WTC11 (cell line): Measurements from ENCODE around the gene DNPH1. TPM values are rescaled to one million over a fixed set of nuclear protein-coding genes. Genes with fewer than 3 reads are reported as not detected.

Experiments
- ATAC-seq: fragments of 200-7000 bp; cut with Tn5 transposase; 2 replicates; pipeline ENCODE4 v1.10.0; 2021; ENCODE audit warnings: mild to moderate bottlenecking, moderate library complexity
- CTCF ChIA-PET: fragments of 300-600 bp; sonication (Branson Sonifier 250); formaldehyde crosslinking; loops from one replicate; lab custom pipeline; 2021; ENCODE audit warnings: antibody characterized with exemption; lab: Charles Lee
- POLR2A ChIA-PET: fragments of 350-600 bp; sonication (Branson Sonifier 250); formaldehyde crosslinking; loops from one replicate; lab custom pipeline; 2021; ENCODE audit warnings: antibody characterized with exemption; lab: Charles Lee
- DNase-seq: peaks from one replicate; pipeline ENCODE4 v3.0.0; 2021; ENCODE audit warnings: low spot score
- H3K27ac Mint-ChIP-seq: 2 replicates; pipeline ENCODE4 v1.8.0; 2021; ENCODE audit warnings: mixed read lengths
- H3K27me3 Mint-ChIP-seq: 2 replicates; pipeline ENCODE4 v1.8.0; 2021; ENCODE audit warnings: low read depth, mild to moderate bottlenecking, moderate library complexity, mixed read lengths
- H3K36me3 Mint-ChIP-seq: 2 replicates; pipeline ENCODE4 v1.8.0; 2021; ENCODE audit warnings: mixed read lengths
- H3K4me1 Mint-ChIP-seq: 2 replicates; pipeline ENCODE4 v1.8.0; 2022; ENCODE audit warnings: mixed read lengths
- H3K4me3 Mint-ChIP-seq: 2 replicates; pipeline ENCODE4 v1.8.0; 2021; ENCODE audit warnings: mild to moderate bottlenecking, moderate library complexity, mixed read lengths
- H3K9me3 Mint-ChIP-seq: 2 replicates; pipeline ENCODE4 v1.8.0; 2021; ENCODE audit warnings: mixed read lengths
- CBFB ChIP-seq: sonication (generic); formaldehyde crosslinking; IDR thresholded peaks from 2 replicates; pipeline ENCODE4 v1.8.1; 2022; ENCODE audit warnings: mild to moderate bottlenecking, low read depth, missing genetic modification reagents
- CREB1 ChIP-seq: sonication (generic); formaldehyde crosslinking; IDR thresholded peaks from 2 replicates; pipeline ENCODE4 v1.8.0; 2023; ENCODE audit warnings: mild to moderate bottlenecking, missing genetic modification reagents
- ELF4 ChIP-seq: sonication (generic); formaldehyde crosslinking; IDR thresholded peaks from 2 replicates; pipeline ENCODE4 v1.8.1; 2022; ENCODE audit warnings: low read depth, mild to moderate bottlenecking, moderate library complexity, missing genetic modification reagents
- ESRRA ChIP-seq: sonication (generic); formaldehyde crosslinking; IDR thresholded peaks from 2 replicates; pipeline ENCODE4 v1.8.1; 2022; ENCODE audit warnings: mild to moderate bottlenecking, missing genetic modification reagents, borderline replicate concordance
- FOXK1 ChIP-seq: sonication (generic); formaldehyde crosslinking; IDR thresholded peaks from 2 replicates; pipeline ENCODE4 v1.8.0; 2022; ENCODE audit warnings: mild to moderate bottlenecking, moderate library complexity, missing genetic modification reagents
- FOXP1 ChIP-seq: sonication (generic); formaldehyde crosslinking; IDR thresholded peaks from 2 replicates; pipeline ENCODE4 v1.8.0; 2022; ENCODE audit warnings: missing genetic modification reagents, mild to moderate bottlenecking, moderate library complexity, borderline replicate concordance
- MYBL2 ChIP-seq: sonication (generic); formaldehyde crosslinking; IDR thresholded peaks from 2 replicates; pipeline ENCODE4 v1.8.1; 2023; ENCODE audit warnings: mild to moderate bottlenecking, moderate library complexity, missing genetic modification reagents
- NR1H2 ChIP-seq: sonication (generic); formaldehyde crosslinking; IDR thresholded peaks from 2 replicates; pipeline ENCODE4 v1.9.0; 2021; ENCODE audit warnings: mild to moderate bottlenecking, moderate library complexity, missing genetic modification reagents
- NR3C1 ChIP-seq: sonication (generic); formaldehyde crosslinking; conservative IDR thresholded peaks from 2 replicates; pipeline ENCODE4 v1.8.1; 2023; ENCODE audit warnings: low read depth, mild to moderate bottlenecking, missing genetic modification reagents
- SP1 ChIP-seq: sonication (generic); formaldehyde crosslinking; conservative IDR thresholded peaks from 2 replicates; pipeline ENCODE4 v1.8.1; 2022; ENCODE audit warnings: missing genetic modification reagents
- TEAD1 ChIP-seq: sonication (generic); formaldehyde crosslinking; IDR thresholded peaks from 2 replicates; pipeline ENCODE4 v1.8.0; 2022; ENCODE audit warnings: mild to moderate bottlenecking, missing genetic modification reagents
- ZNF121 ChIP-seq: sonication (generic); formaldehyde crosslinking; IDR thresholded peaks from 2 replicates; pipeline ENCODE4 v1.8.0; 2023; ENCODE audit warnings: missing genetic modification reagents
- ZNF396 ChIP-seq: fragments of 250-450 bp; sonication (Bioruptor Pico); IDR thresholded peaks from 2 replicates; pipeline ENCODE4 v1.8.0; 2021; ENCODE audit warnings: mild to moderate bottlenecking, moderate library complexity, borderline replicate concordance
- total RNA-seq: library from RNA; stranded (reverse); gene quantifications from 3 replicates; pipeline ENCODE4 v1.2.3, GENCODE V29; 2021
- TF ChIP-seq, protein P1 (sequence below): sonication (generic); formaldehyde crosslinking; conservative IDR thresholded peaks from 2 replicates; pipeline ENCODE4 v1.8.1; 2023; ENCODE audit warnings: mild to moderate bottlenecking, low read depth, missing genetic modification reagents, moderate library complexity
- TF ChIP-seq, protein P2 (sequence below): fragments of 250-450 bp; sonication (Bioruptor Pico); IDR thresholded peaks from 2 replicates; pipeline ENCODE4 v1.8.0; 2021; ENCODE audit warnings: mild to moderate bottlenecking
- TF ChIP-seq, protein P3 (sequence below): fragments of 250-450 bp; sonication (Bioruptor Pico); IDR thresholded peaks from 2 replicates; pipeline ENCODE4 v1.9.0; 2021; ENCODE audit warnings: mild to moderate bottlenecking
- TF ChIP-seq, protein P4 (sequence below): fragments of 250-450 bp; sonication (Bioruptor Pico); conservative IDR thresholded peaks from 2 replicates; pipeline ENCODE4 v1.9.0; 2021; ENCODE audit warnings: mild to moderate bottlenecking
- TF ChIP-seq, protein P5 (sequence below): sonication (generic); formaldehyde crosslinking; conservative IDR thresholded peaks from 2 replicates; pipeline ENCODE4 v1.8.1; 2022; ENCODE audit warnings: mild to moderate bottlenecking, missing genetic modification reagents
- TF ChIP-seq, protein P6 (sequence below): sonication (generic); formaldehyde crosslinking; IDR thresholded peaks from 2 replicates; pipeline ENCODE4 v1.8.1; 2023; ENCODE audit warnings: mild to moderate bottlenecking, missing genetic modification reagents, moderate library complexity
- TF ChIP-seq, protein P7 (sequence below): sonication (generic); formaldehyde crosslinking; IDR thresholded peaks from 2 replicates; pipeline ENCODE4 v1.8.1; 2022; ENCODE audit warnings: mild to moderate bottlenecking, missing genetic modification reagents, moderate library complexity, borderline replicate concordance
- TF ChIP-seq, protein P8 (sequence below): sonication (generic); formaldehyde crosslinking; IDR thresholded peaks from 2 replicates; pipeline ENCODE4 v1.8.1; 2023; ENCODE audit warnings: mild to moderate bottlenecking, missing genetic modification reagents

The DNPH1 gene
- total RNA-seq, 1 experiment from 2014 or later = 48.4 TPM

DNA sequence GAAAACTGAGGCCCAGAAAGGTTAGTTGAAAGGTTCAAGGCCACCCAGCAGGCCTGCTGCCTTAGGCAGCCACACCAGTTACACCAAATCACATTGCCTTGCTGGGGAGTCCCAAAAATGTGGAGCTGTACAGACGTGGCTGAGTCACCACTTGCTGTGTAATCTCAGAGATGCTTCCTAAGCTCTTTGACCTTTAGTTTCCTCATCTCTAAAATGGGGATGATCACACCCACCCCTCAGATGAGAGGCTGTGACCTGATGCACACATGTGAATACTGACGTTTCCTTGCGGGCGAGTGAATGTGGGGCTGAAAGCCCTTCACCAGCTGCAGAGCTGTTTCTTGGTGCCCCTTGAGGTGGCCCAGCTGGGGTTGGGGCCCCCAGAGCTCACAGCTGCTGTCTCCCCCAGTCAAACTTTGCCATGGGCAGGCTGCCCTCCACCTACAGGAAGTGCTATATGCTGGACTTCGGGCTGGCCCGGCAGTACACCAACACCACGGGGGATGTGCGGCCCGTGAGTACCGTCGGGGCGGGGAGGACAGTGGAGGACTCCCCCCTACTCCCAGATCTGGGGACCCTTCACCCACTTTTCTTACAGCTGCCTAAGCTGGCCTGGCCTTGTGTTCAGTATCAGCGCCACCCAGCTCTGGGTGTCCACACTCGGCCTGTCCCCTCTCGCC is 25.0 kb upstream of the DNPH1 start (continued):
- TF ChIP-seq, protein P1, sequence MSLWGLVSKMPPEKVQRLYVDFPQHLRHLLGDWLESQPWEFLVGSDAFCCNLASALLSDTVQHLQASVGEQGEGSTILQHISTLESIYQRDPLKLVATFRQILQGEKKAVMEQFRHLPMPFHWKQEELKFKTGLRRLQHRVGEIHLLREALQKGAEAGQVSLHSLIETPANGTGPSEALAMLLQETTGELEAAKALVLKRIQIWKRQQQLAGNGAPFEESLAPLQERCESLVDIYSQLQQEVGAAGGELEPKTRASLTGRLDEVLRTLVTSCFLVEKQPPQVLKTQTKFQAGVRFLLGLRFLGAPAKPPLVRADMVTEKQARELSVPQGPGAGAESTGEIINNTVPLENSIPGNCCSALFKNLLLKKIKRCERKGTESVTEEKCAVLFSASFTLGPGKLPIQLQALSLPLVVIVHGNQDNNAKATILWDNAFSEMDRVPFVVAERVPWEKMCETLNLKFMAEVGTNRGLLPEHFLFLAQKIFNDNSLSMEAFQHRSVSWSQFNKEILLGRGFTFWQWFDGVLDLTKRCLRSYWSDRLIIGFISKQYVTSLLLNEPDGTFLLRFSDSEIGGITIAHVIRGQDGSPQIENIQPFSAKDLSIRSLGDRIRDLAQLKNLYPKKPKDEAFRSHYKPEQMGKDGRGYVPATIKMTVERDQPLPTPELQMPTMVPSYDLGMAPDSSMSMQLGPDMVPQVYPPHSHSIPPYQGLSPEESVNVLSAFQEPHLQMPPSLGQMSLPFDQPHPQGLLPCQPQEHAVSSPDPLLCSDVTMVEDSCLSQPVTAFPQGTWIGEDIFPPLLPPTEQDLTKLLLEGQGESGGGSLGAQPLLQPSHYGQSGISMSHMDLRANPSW (CRISPR knock-in tag) = no peak
- TF ChIP-seq, protein P2, sequence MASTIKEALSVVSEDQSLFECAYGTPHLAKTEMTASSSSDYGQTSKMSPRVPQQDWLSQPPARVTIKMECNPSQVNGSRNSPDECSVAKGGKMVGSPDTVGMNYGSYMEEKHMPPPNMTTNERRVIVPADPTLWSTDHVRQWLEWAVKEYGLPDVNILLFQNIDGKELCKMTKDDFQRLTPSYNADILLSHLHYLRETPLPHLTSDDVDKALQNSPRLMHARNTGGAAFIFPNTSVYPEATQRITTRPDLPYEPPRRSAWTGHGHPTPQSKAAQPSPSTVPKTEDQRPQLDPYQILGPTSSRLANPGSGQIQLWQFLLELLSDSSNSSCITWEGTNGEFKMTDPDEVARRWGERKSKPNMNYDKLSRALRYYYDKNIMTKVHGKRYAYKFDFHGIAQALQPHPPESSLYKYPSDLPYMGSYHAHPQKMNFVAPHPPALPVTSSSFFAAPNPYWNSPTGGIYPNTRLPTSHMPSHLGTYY (CRISPR knock-in tag) = no peak
- TF ChIP-seq CBFB (CRISPR knock-in tag) = no peak
- no peak for TF ChIP-seq MYBL2
- no peak for TF ChIP-seq ZNF121 (CRISPR knock-in tag)

DNA sequence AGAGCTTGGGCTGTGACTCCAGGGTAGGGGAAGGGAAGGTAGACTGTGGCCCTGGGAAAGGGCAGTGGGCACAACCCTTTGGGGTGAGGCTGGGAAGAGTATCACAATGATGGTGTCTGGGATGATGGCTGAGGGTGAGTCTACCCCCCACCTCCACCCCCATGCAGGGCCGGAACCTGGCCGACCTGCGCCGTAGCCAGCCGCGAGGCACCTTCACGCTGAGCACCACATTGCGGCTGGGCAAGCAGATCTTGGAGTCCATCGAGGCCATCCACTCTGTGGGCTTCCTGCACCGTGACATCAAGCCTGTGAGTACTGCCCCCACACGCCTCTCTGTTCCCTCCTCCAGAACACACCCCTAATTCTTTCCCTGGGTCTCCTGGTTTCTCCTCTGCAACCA is 24.1 kb upstream of the DNPH1 start:
- DNase-seq (no peak), ATAC-seq (no peak)
- Mint-ChIP-seq H3K27me3 (peaks cover 13% of the 10 kb centered on the region), H3K4me1 (peaks cover 26% of the 10 kb centered on the region), H3K36me3 (no peaks in the 10 kb centered on the region), H3K27ac (no peak overlapping the region), H3K4me3 (no peak overlapping the region), H3K9me3 (no peaks in the 10 kb centered on the region)
- POLR2A ChIA-PET = no interaction called here
- CTCF ChIA-PET = no interaction called here
- TF ChIP-seq, protein P3, sequence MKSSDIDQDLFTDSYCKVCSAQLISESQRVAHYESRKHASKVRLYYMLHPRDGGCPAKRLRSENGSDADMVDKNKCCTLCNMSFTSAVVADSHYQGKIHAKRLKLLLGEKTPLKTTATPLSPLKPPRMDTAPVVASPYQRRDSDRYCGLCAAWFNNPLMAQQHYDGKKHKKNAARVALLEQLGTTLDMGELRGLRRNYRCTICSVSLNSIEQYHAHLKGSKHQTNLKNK (CRISPR knock-in tag) = no peak
- TF ChIP-seq ELF4 (CRISPR knock-in tag) (no peak), NR3C1 (CRISPR knock-in tag) (no peak), CREB1 (CRISPR knock-in tag) (no peak), SP1 (CRISPR knock-in tag) (no peak), NR1H2 (CRISPR knock-in tag) (no peak), FOXP1 (CRISPR knock-in tag) (no peak), ESRRA (CRISPR knock-in tag) (no peak), FOXK1 (no peak), TEAD1 (CRISPR knock-in tag) (no peak), ZNF396 (CRISPR knock-in tag) (no peak)
- TF ChIP-seq, protein P2 (CRISPR knock-in tag) = no peak
- TF ChIP-seq, protein P4, sequence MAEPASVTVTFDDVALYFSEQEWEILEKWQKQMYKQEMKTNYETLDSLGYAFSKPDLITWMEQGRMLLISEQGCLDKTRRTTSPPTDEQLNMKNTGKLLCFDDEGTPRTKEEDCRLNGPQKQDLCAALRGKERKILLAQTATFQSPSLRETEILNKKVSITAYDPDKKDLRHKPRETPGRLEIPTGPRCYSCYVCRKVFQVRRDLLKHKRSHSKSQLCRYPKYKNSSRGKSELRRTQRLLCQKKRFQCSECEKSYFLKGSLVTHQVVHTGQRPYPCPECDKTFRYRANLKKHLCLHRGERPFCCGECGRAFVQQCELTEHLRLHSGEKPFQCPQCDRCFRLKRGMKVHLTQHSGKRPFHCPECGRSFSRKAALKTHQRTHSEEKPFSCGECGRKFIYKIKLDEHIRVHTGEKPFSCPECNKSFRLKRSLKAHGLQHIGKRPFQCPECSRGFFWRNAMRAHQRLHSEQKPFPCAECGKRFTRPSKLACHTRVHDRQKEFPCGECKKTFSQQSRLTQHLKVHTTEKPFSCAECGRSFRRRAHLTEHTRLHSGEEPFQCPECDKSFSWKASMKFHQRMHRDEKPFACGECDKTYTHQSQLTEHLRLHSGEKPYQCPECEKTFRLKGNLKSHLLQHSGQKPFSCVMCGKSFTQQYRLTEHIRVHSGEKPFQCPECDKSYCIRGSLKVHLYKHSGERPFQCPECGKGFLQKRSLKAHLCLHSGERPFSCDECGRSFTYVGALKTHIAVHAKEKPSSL = no peak
- TF ChIP-seq, protein P5, sequence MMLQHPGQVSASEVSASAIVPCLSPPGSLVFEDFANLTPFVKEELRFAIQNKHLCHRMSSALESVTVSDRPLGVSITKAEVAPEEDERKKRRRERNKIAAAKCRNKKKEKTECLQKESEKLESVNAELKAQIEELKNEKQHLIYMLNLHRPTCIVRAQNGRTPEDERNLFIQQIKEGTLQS (CRISPR knock-in tag) = no peak
- TF ChIP-seq, protein P6, sequence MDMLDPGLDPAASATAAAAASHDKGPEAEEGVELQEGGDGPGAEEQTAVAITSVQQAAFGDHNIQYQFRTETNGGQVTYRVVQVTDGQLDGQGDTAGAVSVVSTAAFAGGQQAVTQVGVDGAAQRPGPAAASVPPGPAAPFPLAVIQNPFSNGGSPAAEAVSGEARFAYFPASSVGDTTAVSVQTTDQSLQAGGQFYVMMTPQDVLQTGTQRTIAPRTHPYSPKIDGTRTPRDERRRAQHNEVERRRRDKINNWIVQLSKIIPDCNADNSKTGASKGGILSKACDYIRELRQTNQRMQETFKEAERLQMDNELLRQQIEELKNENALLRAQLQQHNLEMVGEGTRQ (CRISPR knock-in tag) = no peak
- TF ChIP-seq, protein P7, sequence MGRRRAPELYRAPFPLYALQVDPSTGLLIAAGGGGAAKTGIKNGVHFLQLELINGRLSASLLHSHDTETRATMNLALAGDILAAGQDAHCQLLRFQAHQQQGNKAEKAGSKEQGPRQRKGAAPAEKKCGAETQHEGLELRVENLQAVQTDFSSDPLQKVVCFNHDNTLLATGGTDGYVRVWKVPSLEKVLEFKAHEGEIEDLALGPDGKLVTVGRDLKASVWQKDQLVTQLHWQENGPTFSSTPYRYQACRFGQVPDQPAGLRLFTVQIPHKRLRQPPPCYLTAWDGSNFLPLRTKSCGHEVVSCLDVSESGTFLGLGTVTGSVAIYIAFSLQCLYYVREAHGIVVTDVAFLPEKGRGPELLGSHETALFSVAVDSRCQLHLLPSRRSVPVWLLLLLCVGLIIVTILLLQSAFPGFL (CRISPR knock-in tag) = no peak
- TF ChIP-seq, protein P8, sequence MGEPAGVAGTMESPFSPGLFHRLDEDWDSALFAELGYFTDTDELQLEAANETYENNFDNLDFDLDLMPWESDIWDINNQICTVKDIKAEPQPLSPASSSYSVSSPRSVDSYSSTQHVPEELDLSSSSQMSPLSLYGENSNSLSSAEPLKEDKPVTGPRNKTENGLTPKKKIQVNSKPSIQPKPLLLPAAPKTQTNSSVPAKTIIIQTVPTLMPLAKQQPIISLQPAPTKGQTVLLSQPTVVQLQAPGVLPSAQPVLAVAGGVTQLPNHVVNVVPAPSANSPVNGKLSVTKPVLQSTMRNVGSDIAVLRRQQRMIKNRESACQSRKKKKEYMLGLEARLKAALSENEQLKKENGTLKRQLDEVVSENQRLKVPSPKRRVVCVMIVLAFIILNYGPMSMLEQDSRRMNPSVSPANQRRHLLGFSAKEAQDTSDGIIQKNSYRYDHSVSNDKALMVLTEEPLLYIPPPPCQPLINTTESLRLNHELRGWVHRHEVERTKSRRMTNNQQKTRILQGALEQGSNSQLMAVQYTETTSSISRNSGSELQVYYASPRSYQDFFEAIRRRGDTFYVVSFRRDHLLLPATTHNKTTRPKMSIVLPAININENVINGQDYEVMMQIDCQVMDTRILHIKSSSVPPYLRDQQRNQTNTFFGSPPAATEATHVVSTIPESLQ (CRISPR knock-in tag) = no peak
